ENCODE results near the gene ST3GAL3. TPM values are rescaled to one million over a fixed set of nuclear protein-coding genes. Genes with fewer than 3 reads are reported as not detected.

ST3GAL3 gene
- total and polyA plus RNA-seq, 2 donors (not counting 3 experiments of a cell fraction or from before 2014, with no cell fraction given) = 14.3 to 35.8 TPM

GRCh38 chr1:43803646-43804045 lies 96.3 kb downstream of the ST3GAL3 start:
- no peak overlapping the region for H2AFZ ChIP-seq (ENCODE audit: low read depth, low read length)
- intact Hi-C loops (cut with micrococcal nuclease) (no loop called here), dilution Hi-C loops (cut with MboI; ENCODE audit: extremely low pct_ligation_motif_present, low sequenced_read_pairs) (no loop called here)
- no peaks in the 10 kb centered on the region for H3K9me1 ChIP-seq (replicated peaks; ENCODE audit: control insufficient read depth, extremely low read depth, insufficient read depth, low read length)
- no peaks in the 10 kb centered on the region for H3K4me1 ChIP-seq (ENCODE audit: control insufficient read depth, extremely low read depth, insufficient read depth, low read length)
- no peak for DNase-seq (ENCODE audit: low read depth, low spot score)
- no peak overlapping the region for H3K4me3 ChIP-seq (replicated peaks in 1 of 3; ENCODE audit: insufficient read depth in 1 of 3, low read depth in 1 of 3, low read length in 3 of 3)
- H3K27me3 ChIP-seq (ENCODE audit: control insufficient read depth in 2 of 2, insufficient read depth in 2 of 2, low read length in 2 of 2) = no peaks in the 10 kb centered on the region
- H3K27ac ChIP-seq (ENCODE audit: insufficient read depth, low read depth, low read length) = no peak overlapping the region
- no peak overlapping the region for H3K4me2 ChIP-seq (ENCODE audit: insufficient read depth, low read length)
- POLR2A ChIA-PET = no interaction called here
- no peak for FAIRE-seq
- H3K36me3 ChIP-seq (ENCODE audit: control insufficient read depth in 2 of 2, extremely low read depth in 1 of 2, insufficient read depth in 2 of 2, low read length in 2 of 2) = peaks cover 0 to 3% of the 10 kb centered on the region in 2 experiments
- CTCF ChIA-PET = no interaction called here
- no peak overlapping the region for H3K9ac ChIP-seq (replicated peaks; ENCODE audit: extremely low read depth, insufficient read depth, low read length)
- H3K9me3 ChIP-seq (replicated peaks; ENCODE audit: control insufficient read depth, insufficient read depth, low read length) = no peaks in the 10 kb centered on the region
- no peaks in the 10 kb centered on the region for H4K20me1 ChIP-seq (replicated peaks; ENCODE audit: control insufficient read depth, extremely low read depth, insufficient read depth, low read length)
- no peak for TF ChIP-seq EZH2 (IDR thresholded peaks at IDR 0.05; ENCODE audit: borderline replicate concordance, low read depth, low read length, severe bottlenecking)
- TF ChIP-seq, protein P1, sequence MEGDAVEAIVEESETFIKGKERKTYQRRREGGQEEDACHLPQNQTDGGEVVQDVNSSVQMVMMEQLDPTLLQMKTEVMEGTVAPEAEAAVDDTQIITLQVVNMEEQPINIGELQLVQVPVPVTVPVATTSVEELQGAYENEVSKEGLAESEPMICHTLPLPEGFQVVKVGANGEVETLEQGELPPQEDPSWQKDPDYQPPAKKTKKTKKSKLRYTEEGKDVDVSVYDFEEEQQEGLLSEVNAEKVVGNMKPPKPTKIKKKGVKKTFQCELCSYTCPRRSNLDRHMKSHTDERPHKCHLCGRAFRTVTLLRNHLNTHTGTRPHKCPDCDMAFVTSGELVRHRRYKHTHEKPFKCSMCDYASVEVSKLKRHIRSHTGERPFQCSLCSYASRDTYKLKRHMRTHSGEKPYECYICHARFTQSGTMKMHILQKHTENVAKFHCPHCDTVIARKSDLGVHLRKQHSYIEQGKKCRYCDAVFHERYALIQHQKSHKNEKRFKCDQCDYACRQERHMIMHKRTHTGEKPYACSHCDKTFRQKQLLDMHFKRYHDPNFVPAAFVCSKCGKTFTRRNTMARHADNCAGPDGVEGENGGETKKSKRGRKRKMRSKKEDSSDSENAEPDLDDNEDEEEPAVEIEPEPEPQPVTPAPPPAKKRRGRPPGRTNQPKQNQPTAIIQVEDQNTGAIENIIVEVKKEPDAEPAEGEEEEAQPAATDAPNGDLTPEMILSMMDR (IDR thresholded peaks at IDR 0.05; ENCODE audit: extremely low read depth in 1 of 2, insufficient read depth in 1 of 2, low read depth in 1 of 2, low read length in 2 of 2) = no peak
- TF ChIP-seq FOS (IDR thresholded peaks at IDR 0.05; ENCODE audit: borderline replicate concordance, insufficient read depth, low read length) = no peak
- TF ChIP-seq MYC (IDR thresholded peaks at IDR 0.05; ENCODE audit: low read depth, low read length) = no peak
- no peak for TF ChIP-seq POLR2AphosphoS5 (IDR thresholded peaks at IDR 0.05; ENCODE audit: insufficient read depth, low read depth, low read length)
- no peaks in the 10 kb centered on the region for H3K79me2 ChIP-seq (ENCODE audit: control insufficient read depth, insufficient read depth, low read length)
- BruUV-seq (replicated peaks) = no TSS peak

GRCh38 chr1:43804569-43804968 lies 97.2 kb downstream of the ST3GAL3 start:
- H3K9me1 ChIP-seq (replicated peaks; ENCODE audit: control insufficient read depth, extremely low read depth, insufficient read depth, low read length) = no peaks in the 10 kb centered on the region
- no peaks in the 10 kb centered on the region for H3K9me3 ChIP-seq (replicated peaks; ENCODE audit: control insufficient read depth, insufficient read depth, low read length)
- no peak overlapping the region for H3K9ac ChIP-seq (replicated peaks; ENCODE audit: extremely low read depth, insufficient read depth, low read length)
- dilution Hi-C loops (cut with MboI; ENCODE audit: extremely low pct_ligation_motif_present, low sequenced_read_pairs) (no loop called here), intact Hi-C loops (cut with micrococcal nuclease) (no loop called here)
- no peaks in the 10 kb centered on the region for H3K4me1 ChIP-seq (ENCODE audit: control insufficient read depth, extremely low read depth, insufficient read depth, low read length)
- no peak overlapping the region for H3K4me2 ChIP-seq (ENCODE audit: insufficient read depth, low read length)
- no peak for DNase-seq (ENCODE audit: low read depth, low spot score)
- ChIA-PET CTCF (no interaction called here), POLR2A (no interaction called here)
- H2AFZ ChIP-seq (ENCODE audit: low read depth, low read length) = no peak overlapping the region
- no TSS peak for BruUV-seq (replicated peaks)
- H3K36me3 ChIP-seq (ENCODE audit: control insufficient read depth in 2 of 2, extremely low read depth in 1 of 2, insufficient read depth in 2 of 2, low read length in 2 of 2) = peaks cover 0 to 3% of the 10 kb centered on the region in 2 experiments
- H4K20me1 ChIP-seq (replicated peaks; ENCODE audit: control insufficient read depth, extremely low read depth, insufficient read depth, low read length) = no peaks in the 10 kb centered on the region
- no peaks in the 10 kb centered on the region for H3K27me3 ChIP-seq (ENCODE audit: control insufficient read depth in 2 of 2, insufficient read depth in 2 of 2, low read length in 2 of 2)
- FAIRE-seq = no peak
- no peak for TF ChIP-seq EZH2 (IDR thresholded peaks at IDR 0.05; ENCODE audit: borderline replicate concordance, low read depth, low read length, severe bottlenecking)
- no peak for TF ChIP-seq GATA2 (IDR thresholded peaks at IDR 0.05; ENCODE audit: insufficient read depth, insufficient read length, low read depth, low read length)
- no peak for TF ChIP-seq POLR2AphosphoS5 (IDR thresholded peaks at IDR 0.05; ENCODE audit: insufficient read depth, low read depth, low read length)
- TF ChIP-seq, protein P2, sequence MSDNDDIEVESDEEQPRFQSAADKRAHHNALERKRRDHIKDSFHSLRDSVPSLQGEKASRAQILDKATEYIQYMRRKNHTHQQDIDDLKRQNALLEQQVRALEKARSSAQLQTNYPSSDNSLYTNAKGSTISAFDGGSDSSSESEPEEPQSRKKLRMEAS (IDR thresholded peaks at IDR 0.05; ENCODE audit: insufficient read depth, insufficient read length) = no peak
- no peak for TF ChIP-seq POLR2A (IDR thresholded peaks at IDR 0.05; ENCODE audit: low read depth, low read length)
- TF ChIP-seq FOS (IDR thresholded peaks at IDR 0.05; ENCODE audit: borderline replicate concordance, insufficient read depth, low read length) = no peak
- no peak for TF ChIP-seq JUN (IDR thresholded peaks at IDR 0.05; ENCODE audit: borderline replicate concordance, insufficient read depth, insufficient read length, low read depth)
- no peak for TF ChIP-seq MYC (IDR thresholded peaks at IDR 0.05; ENCODE audit: low read depth, low read length)
- TF ChIP-seq, protein P1 (IDR thresholded peaks at IDR 0.05; ENCODE audit: extremely low read depth in 1 of 2, insufficient read depth in 1 of 2, low read depth in 1 of 2, low read length in 2 of 2) = no peak
- no peak overlapping the region for H3K27ac ChIP-seq (ENCODE audit: insufficient read depth, low read depth, low read length)
- H3K4me3 ChIP-seq (replicated peaks in 1 of 3; ENCODE audit: insufficient read depth in 1 of 3, low read depth in 1 of 3, low read length in 3 of 3) = no peak overlapping the region
- no peaks in the 10 kb centered on the region for H3K79me2 ChIP-seq (ENCODE audit: control insufficient read depth, insufficient read depth, low read length)
